BJ (cell line): ENCODE results near the gene ANXA9. TPM values are rescaled to one million over a fixed set of nuclear protein-coding genes. Genes with fewer than 3 reads are reported as not detected.

ENCODE experiments used
- CTCF ChIA-PET: fragments of 350-600 bp; formaldehyde crosslinking; extraction: SDS; loops from one replicate; lab custom pipeline; 2021; ENCODE audit warnings: antibody characterized with exemption, inconsistent platforms; lab: Yijun Ruan, JAX
- POLR2A ChIA-PET: fragments of 300-600 bp; sonication (Branson Sonifier 250); formaldehyde crosslinking; extraction: SDS; loops from one replicate; lab custom pipeline; 2021; ENCODE audit warnings: antibody characterized with exemption; lab: Charles Lee
- DNase-seq: peaks from one replicate; pipeline ENCODE4 v3.0.0-alpha.2; 2011; ENCODE audit warnings: low read depth
- H3K27me3 ChIP-seq: 2 replicates; pipeline ENCODE4 v1.6.0; 2011; ENCODE audit warnings: low read length; ENCODE audit not compliant: control insufficient read depth, insufficient read depth
- H3K36me3 ChIP-seq: 2 replicates; pipeline ENCODE4 v1.5.1; 2011; ENCODE audit warnings: low read length; ENCODE audit not compliant: control insufficient read depth, insufficient read depth
- H3K4me3 ChIP-seq: 2 replicates; pipeline ENCODE4 v1.5.1; 2011; ENCODE audit warnings: low read depth, mild to moderate bottlenecking, control low read depth, low read length
- polyA plus RNA-seq: library from polyadenylated mRNA; depleted of rRNA; stranded (reverse); fragments of >200 nt; gene quantifications from 2 replicates; pipeline ENCODE4 v1.2.3, GENCODE V29; 2011
- TF ChIP-seq, protein P1 (sequence below): IDR thresholded peaks from 2 replicates; pipeline ENCODE4 v1.5.1; 2011; ENCODE audit warnings: low read depth, mild to moderate bottlenecking, control low read depth, inconsistent platforms, low read length, moderate library complexity; ENCODE audit not compliant: insufficient read depth

The ANXA9 gene
- polyA plus RNA-seq, 1 experiment: 0.21 TPM

- Histone ChIP-seq H3K36me3 (peaks cover 6% of the 10 kb centered on the region), H3K4me3 (no peak overlapping the region), H3K27me3 (no peaks in the 10 kb centered on the region)
- no peak for DNase-seq
- ChIA-PET POLR2A (no interaction called here), CTCF (interaction anchor here (0.6 to 8.7 kb wide), 4 partner anchors 8 to 175 kb away, joined by 4 to 217 read pairs (median 34); partner anchors contain the start of genes ANXA9, CERS2 and MINDY1)
- TF ChIP-seq, protein P1, sequence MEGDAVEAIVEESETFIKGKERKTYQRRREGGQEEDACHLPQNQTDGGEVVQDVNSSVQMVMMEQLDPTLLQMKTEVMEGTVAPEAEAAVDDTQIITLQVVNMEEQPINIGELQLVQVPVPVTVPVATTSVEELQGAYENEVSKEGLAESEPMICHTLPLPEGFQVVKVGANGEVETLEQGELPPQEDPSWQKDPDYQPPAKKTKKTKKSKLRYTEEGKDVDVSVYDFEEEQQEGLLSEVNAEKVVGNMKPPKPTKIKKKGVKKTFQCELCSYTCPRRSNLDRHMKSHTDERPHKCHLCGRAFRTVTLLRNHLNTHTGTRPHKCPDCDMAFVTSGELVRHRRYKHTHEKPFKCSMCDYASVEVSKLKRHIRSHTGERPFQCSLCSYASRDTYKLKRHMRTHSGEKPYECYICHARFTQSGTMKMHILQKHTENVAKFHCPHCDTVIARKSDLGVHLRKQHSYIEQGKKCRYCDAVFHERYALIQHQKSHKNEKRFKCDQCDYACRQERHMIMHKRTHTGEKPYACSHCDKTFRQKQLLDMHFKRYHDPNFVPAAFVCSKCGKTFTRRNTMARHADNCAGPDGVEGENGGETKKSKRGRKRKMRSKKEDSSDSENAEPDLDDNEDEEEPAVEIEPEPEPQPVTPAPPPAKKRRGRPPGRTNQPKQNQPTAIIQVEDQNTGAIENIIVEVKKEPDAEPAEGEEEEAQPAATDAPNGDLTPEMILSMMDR: no peak
Observed at GRCh38 chr1:150997126-150997872, 15.2 kb downstream of the ANXA9 start.

GRCh38 chr1:150997949-150998348 lies 15.9 kb downstream of the ANXA9 start:
- no peak for DNase-seq
- TF ChIP-seq, protein P1: no peak
- POLR2A ChIA-PET: no interaction called here
- no peaks in the 10 kb centered on the region for H3K27me3 ChIP-seq
- H3K4me3 ChIP-seq: no peak overlapping the region
- H3K36me3 ChIP-seq: peaks cover 6% of the 10 kb centered on the region
- CTCF ChIA-PET: interaction anchor here (0.6 to 8.7 kb wide), 3 partner anchors 8 to 175 kb away, joined by 4 to 217 read pairs (median 64); partner anchors contain the start of genes ANXA9, CERS2 and MINDY1

DNA sequence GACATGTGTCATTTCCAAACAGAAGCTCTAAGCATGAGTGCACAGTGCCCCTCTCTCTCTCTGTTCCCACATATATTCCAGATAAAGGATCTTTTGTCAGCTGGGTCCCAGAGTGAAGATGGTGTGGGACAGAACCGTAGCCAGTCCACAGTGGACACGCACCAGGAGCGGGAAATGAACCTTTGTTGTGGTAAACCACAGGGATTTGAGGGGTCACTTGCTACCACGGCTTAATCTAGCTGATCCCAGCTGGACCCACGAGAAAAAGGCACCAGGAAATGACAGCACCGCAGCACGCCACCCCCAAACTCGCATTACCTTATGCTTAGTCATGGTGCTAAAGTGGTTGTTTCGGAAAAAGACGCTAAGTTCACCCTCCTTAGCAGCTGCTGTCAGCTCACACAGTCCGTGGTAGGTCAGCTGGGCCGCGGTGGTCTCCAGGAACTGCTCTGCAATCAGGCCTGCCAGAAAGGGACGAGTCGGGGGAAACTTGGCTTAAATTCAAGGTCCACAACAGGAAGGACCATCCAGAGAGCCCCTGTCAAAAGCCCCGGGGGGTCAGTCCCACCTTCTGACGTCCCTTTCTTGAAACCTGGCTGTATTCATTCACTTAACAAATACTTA lies 17.1 kb downstream of the ANXA9 start:
- ChIA-PET CTCF (interaction anchor here (8.7 kb wide), 1 partner anchor 19 kb away, joined by 217 read pairs; the partner anchor contains the start of genes ANXA9 and CERS2), POLR2A (no interaction called here)
- TF ChIP-seq, protein P1: no peak
- H3K36me3 ChIP-seq: peaks cover 6% of the 10 kb centered on the region
- DNase-seq: no peak
- H3K4me3 ChIP-seq: no peak overlapping the region
- H3K27me3 ChIP-seq: no peaks in the 10 kb centered on the region

DNA sequence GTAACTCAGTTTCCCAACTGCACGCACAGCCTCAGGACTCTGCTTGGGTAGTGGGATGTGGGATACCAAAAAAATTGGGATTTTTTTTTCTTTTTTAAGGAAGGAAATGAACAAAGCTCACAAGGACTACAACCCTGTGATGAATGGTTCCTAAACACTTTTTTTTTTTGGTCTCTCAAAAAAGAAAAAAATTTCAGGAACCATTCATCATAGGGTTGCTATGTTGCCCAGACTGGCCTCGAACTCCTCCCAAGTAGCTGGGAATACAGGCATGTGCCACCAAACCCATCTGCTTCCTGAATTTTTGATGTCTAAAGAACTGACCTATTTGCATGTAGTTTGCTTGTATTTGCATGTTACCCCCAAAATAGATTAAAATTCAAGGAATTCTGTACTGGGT lies 17.8 kb downstream of the ANXA9 start:
- TF ChIP-seq, protein P1: no peak
- ChIA-PET CTCF (interaction anchor here (8.7 kb wide), 1 partner anchor 20 kb away, joined by 217 read pairs; the partner anchor contains the start of genes ANXA9 and CERS2), POLR2A (no interaction called here)
- peaks cover 6% of the 10 kb centered on the region for H3K36me3 ChIP-seq
- DNase-seq: no peak
- no peak overlapping the region for H3K4me3 ChIP-seq
- H3K27me3 ChIP-seq: no peaks in the 10 kb centered on the region

DNA sequence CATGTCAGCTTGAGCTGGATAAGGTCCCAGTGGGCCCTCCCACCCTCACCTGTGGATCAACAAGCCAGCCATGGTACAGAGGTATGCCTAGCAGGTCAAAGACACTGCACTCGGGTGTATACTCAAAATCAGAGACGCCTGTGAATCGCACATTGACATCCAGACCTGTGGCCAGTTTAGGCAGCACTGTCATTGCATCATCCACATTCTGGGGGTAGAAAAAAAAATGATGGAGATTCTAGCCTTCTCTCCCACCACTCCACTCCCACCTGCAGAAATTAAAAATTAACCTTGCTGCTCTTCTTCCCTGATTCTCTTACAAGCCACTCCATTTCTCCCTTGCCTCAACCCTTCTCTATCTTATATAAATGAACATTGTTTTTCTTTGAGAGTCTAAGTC lies 18.3 kb downstream of the ANXA9 start:
- DNase-seq: no peak
- CTCF ChIA-PET: interaction anchor here (8.7 kb wide), 1 partner anchor 20 kb away, joined by 217 read pairs; the partner anchor contains the start of genes ANXA9 and CERS2
- POLR2A ChIA-PET: no interaction called here

More for the DNA sequence above, 18.3 kb downstream of the ANXA9 start:
- TF ChIP-seq, protein P1: no peak
- peaks cover 6% of the 10 kb centered on the region for H3K36me3 ChIP-seq
- no peaks in the 10 kb centered on the region for H3K27me3 ChIP-seq
- no peak overlapping the region for H3K4me3 ChIP-seq
